ENCODE measurements around the gene FBXL15.

Gene FBXL15

GRCh38 chr10:102420714-102421506, at the start of gene FBXL15:
Gene FBXL15 (plus strand): TSS chr10:102420836. CDS start chr10:102421130, 294 bp downstream.
- DNase-seq, result peak; percentile 97

DNA sequence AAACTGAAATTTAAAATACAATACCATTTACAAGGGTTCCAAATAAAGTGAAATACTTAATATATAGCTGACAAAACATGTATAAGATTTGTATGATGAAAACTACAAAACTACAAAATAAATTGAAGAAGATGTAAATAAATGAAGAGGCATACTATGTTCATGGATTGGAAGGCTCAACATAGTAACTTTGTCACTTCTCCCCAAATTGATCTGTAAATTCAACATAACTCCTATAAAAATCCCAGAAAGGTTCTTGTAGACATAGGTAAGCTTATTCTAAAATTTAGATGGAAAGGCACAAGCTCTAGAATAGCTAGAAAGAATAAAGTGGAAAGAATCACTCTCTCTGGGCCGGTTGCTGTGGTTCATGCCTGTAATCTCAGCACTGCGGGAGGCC, 49.3 kb upstream of the FBXL15 start:
- no peak for DNase-seq

GRCh38 chr10:102375250-102375649, 45.4 kb upstream of the FBXL15 start:
- peak; percentile 19 for DNase-seq

GRCh38 chr10:102375867-102376266, 44.8 kb upstream of the FBXL15 start:
- DNase-seq, result no peak

DNA sequence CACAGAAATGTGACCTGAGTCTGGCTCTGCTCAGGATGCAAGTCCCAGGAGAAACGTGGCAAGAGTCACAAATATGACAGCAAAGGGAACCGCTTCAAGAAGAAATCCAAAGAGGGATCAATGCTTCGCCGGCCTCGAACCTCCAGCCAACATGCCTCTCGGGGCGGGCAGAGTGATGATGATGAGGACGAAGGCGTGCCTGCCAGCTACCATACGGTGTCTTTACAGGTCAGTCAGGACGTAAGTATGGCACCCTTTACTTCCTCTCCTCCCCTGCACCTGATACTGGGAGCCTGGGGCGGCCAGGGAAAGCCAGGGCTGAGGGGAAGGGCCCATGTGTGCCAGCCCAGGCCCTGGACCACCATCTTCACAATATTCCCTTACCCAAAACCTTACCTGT, 43.7 kb upstream of the FBXL15 start:
- no peak for DNase-seq

GRCh38 chr10:102379383-102379782, 41.3 kb upstream of the FBXL15 start:
- no peak for DNase-seq

GRCh38 chr10:102381983-102382382, 38.7 kb upstream of the FBXL15 start:
- DNase-seq, result no peak

DNA sequence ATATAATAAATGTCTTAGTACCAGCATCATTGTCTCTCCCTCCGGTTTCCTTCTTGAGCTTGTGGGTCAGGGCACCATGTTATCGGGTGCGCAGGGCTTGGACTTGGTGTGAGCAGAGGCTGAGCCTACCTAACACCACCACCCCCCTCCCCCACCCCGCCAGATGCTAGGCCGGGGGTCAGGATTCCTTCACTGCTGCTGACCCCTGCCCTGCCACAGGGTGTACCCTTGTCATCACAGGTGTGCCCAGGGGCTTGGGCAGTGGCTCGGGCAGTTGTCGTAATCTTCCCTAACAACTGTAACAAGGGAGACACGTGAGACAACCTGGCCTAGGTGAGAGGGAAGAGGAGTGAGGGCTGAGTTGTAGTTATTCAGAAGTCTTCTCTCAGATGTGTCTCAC, 37.8 kb upstream of the FBXL15 start:
- no peak for DNase-seq

DNA sequence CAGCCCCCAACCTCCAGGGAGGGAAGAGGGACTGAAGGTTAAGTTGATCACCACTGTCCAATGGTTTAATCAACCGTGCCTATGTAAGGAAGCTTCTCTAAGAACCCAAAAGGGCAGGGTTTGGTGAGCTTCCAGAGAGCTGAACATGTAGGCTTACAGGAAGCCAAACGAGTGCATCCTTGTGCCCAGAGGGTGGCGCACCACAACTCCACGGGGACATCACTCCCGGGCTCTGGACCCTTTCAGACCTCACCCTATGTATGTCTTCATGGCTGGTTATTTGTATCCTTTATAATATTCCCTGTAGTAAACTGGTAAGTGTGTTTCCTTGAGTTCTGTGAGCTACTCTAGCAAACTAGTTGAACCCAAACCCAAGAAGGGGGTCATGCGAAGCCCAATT, 36.6 kb upstream of the FBXL15 start:
- DNase-seq, result peak; percentile 29

- DNase-seq, result no peak
Measured at GRCh38 chr10:102384606-102385429, 35.8 kb upstream of the FBXL15 start.

DNA sequence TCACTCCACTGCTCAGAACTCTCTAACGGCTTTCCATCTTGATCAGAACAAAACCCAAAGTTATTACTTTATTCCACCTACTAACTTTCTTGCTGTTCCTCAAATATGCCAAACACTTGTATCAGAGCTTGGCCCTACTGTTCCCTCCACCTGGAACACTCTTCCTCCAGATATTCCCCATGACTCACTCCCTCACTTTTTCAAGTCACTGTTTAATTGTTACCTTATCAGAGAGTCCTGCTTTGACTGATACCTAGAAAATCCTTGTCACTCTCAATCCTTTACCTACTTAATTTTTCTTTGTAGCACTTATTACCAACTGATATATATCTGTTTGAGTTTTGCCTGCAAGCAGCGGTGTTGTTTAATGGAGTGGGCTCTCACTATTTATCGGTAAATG, 30.7 kb upstream of the FBXL15 start:
- DNase-seq, result no peak

DNA sequence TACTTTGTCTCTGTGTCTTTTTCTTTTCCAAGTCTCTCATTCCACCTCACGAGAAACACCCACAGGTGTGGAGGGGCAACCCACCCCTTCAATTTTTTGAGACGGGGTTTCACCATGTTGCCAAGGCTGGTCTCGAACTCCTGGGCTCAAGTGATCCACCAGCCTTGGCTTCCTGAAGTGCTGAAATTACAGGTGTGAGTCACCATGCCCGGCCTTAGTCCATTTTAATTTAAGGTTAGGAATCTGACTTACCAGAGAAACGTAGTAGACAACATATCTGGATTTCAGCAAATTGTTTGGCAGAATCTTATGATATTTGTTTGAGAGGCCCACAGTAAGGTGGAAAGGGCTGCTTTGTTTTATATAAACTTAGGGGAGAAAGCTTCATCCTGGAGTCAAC, 28.3 kb upstream of the FBXL15 start:
- DNase-seq, result no peak

- DNase-seq, result no peak
Measured at GRCh38 chr10:102393411-102394078, 27.1 kb upstream of the FBXL15 start.

- peak; percentile 99 for DNase-seq
Measured at GRCh38 chr10:102394079-102394800, 26.4 kb upstream of the FBXL15 start.

GRCh38 chr10:102394801-102395399, 25.7 kb upstream of the FBXL15 start:
- peak; percentile 75 for DNase-seq

DNA sequence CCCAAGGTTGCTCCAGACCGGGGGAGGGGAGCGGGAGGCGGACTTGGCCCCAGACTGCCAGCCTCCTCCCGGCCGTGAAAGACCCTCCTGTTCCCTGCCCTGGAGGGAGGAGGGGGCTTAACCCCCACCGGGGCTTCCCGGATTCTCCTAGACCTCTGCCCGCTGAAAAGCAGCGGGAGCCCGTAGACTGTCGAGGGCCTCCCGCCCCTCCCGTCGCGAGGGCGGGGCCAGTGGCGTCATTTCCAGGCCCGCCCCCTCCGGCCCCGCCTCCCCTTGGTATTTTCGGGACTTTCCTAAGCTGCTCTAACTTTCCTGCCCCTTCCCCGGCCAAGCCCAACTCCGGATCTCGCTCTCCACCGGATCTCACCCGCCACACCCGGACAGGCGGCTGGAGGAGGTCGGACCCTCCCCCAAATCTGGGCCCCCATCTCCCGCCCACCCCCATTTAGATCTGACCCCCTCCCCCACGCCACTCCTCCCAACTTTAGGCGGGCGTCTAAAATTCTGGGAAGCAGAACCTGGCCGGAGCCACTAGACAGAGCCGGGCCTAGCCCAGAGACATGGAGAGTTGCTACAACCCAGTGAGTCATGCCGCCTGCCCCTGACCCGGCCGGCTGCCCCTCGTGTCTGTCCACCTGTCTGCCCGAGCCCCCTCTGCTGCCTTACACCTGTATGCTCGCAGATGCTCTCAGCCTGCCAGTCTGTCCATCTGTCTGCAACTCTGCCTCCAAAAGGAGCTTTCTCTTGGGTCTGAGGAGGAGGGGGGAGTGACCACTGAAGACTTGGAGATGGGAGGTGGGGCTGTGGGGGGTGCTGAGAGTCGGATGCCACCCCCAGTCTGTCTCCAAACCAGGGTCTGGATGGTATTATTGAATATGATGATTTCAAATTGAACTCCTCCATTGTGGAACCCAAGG, 25.0 kb upstream of the FBXL15 start, which contains the start of gene NFKB2:
TSS of gene NFKB2 (plus strand) at position 306 of the 917 bp plus-strand sequence. CDS start at position 561, 255 bp downstream.
- DNase-seq, result peak; percentile 96

DNA sequence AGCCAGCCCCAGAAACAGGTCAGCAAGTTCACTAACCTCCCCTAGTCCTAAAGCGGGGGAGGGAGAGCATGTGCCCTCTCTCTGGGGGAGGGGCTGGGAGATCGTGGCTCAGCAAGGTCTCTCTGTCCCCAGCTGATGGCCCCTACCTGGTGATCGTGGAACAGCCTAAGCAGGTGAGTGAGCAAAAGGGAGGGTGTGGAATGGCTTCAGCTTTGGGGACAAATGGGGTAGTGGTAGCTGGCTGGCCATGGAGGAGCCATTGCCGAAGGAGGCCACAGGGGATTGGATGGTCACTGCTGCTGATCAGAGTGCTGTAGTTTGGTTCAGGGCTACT, 24.4 kb upstream of the FBXL15 start:
- no peak for DNase-seq

DNA sequence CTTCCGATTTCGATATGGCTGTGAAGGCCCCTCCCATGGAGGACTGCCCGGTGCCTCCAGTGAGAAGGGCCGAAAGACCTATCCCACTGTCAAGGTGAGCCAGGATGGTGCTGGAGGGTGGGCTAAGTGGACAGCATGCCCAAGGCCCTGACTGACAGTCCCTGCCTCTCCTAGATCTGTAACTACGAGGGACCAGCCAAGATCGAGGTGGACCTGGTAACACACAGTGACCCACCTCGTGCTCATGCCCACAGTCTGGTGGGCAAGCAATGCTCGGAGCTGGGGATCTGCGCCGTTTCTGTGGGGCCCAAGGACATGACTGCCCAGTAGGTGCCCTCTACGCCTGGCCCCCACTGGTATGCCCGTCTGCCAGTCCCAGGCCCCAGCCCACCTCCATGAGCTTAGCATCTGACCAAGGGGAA, 23.9 kb upstream of the FBXL15 start:
- DNase-seq, result no peak

- peak; percentile 14 for DNase-seq
Measured at GRCh38 chr10:102397222-102398171, 23.1 kb upstream of the FBXL15 start.
